Left lobe of liver (tissue), 2 donors: ENCODE measurements around the gene PROSER3. TPM values are rescaled to one million over a fixed set of nuclear protein-coding genes. Genes with fewer than 3 reads are reported as not detected.
A peak's percentile ranks its signal among the peaks of the same experiment; 100 is the strongest.

Source experiments
- ATAC-seq: fragments of 200-7000 bp; cut with Tn5 transposase; one replicate; pipeline ENCODE4 v1.9.1; 2020; ENCODE audit warnings: mild to moderate bottlenecking, moderate library complexity
- DNase-seq: peaks from one replicate; pipeline ENCODE4 v3.0.0-alpha.2; 2020; ENCODE audit warnings: low spot score
- total RNA-seq: library from RNA; stranded (reverse); gene quantifications from one replicate; pipeline ENCODE4 v1.2.1, GENCODE V29; 2021
- donor health status: DM: no; HTN: no; CAD: no; lungs with moderate emphysema.
- donor health status: DM: no; HTN: yes; CAD: no.

The PROSER3 gene
- total RNA-seq = 4.5 TPM

- peak; percentile 91 for ATAC-seq
- peak; percentile 99 for DNase-seq
These were observed at the start of gene PROSER3 for GRCh38 chr19:35757749-35758608. Gene PROSER3, plus strand, starts transcription at chr19:35758176. Its CDS starts 40 bp downstream, at chr19:35758216.

GRCh38 chr19:35708391-35708790 is 49.6 kb upstream of the PROSER3 start:
- DNase-seq = no peak
- no peak for ATAC-seq

- no peak for ATAC-seq
- no peak for DNase-seq
These were observed 46.9 kb upstream of the PROSER3 start for GRCh38 chr19:35710784-35711723.

GRCh38 chr19:35712567-35713505 is 45.1 kb upstream of the PROSER3 start:
- DNase-seq = no peak
- no peak for ATAC-seq

GRCh38 chr19:35713506-35713850 is 44.5 kb upstream of the PROSER3 start:
- ATAC-seq (no peak), DNase-seq (no peak)

- ATAC-seq (no peak), DNase-seq (no peak)
These were observed 44.0 kb upstream of the PROSER3 start for GRCh38 chr19:35713904-35714495.

GRCh38 chr19:35714601-35715354 is 43.2 kb upstream of the PROSER3 start:
- DNase-seq (no peak), ATAC-seq (no peak)

- DNase-seq (no peak), ATAC-seq (no peak)
These were observed 42.6 kb upstream of the PROSER3 start for GRCh38 chr19:35715355-35715809.

- DNase-seq = peak; percentile 80
- peak; percentile 50 for ATAC-seq
These were observed 41.8 kb upstream of the PROSER3 start for GRCh38 chr19:35715981-35716800.

GRCh38 chr19:35716801-35717664 is 40.9 kb upstream of the PROSER3 start:
- ATAC-seq (peak; percentile 85), DNase-seq (peak; percentile 97)

- ATAC-seq (peak; percentile 67), DNase-seq (no peak)
These were observed 40.2 kb upstream of the PROSER3 start, which contains the start of gene KMT2B for GRCh38 chr19:35717665-35718344. Gene KMT2B, plus strand, starts transcription at chr19:35718003. Its CDS starts 16 bp downstream, at chr19:35718019.

- ATAC-seq (no peak), DNase-seq (peak; percentile 61)
These were observed 39.5 kb upstream of the PROSER3 start for GRCh38 chr19:35718345-35719041.

GRCh38 chr19:35719402-35720162 is 38.4 kb upstream of the PROSER3 start:
- peak; percentile 55 for DNase-seq
- peak; percentile 5 for ATAC-seq

GRCh38 chr19:35720163-35720524 is 37.8 kb upstream of the PROSER3 start:
- DNase-seq (no peak), ATAC-seq (no peak)

GRCh38 chr19:35720648-35721047 is 37.3 kb upstream of the PROSER3 start:
- ATAC-seq (no peak), DNase-seq (no peak)
